GM21515 (cell line): Measurements from ENCODE around the gene ALDH3A1.
"Not testable (repeated sequence)": the region's sequence is repeated elsewhere in the genome, so short reads cannot be mapped to it uniquely, and the experiment has no call there.

Experiments
- ATAC-seq: cut with Tn5 transposase; IDR thresholded peaks from one replicate; pipeline ENCODE4 v1.9.1; 2021; ENCODE audit not compliant: unreplicated experiment

The ALDH3A1 gene

GRCh38 chr17:19747829-19748806, at the start of gene ALDH3A1:
Gene ALDH3A1, minus strand, starts transcription at chr17:19748298. Its CDS starts 3,169 bp downstream, at chr17:19745129.
- ATAC-seq: no peak

- no peak for ATAC-seq
Measured at GRCh38 chr17:19796457-19796856, 48.4 kb upstream of the ALDH3A1 start.

- no peak for ATAC-seq
Measured at GRCh38 chr17:19791918-19792550, 43.9 kb upstream of the ALDH3A1 start.

GRCh38 chr17:19787733-19788357, 39.7 kb upstream of the ALDH3A1 start:
- no peak for ATAC-seq

GRCh38 chr17:19785854-19786253, 37.8 kb upstream of the ALDH3A1 start:
- ATAC-seq: no peak

GRCh38 chr17:19781488-19782458, 33.7 kb upstream of the ALDH3A1 start:
- ATAC-seq: no peak

GRCh38 chr17:19780846-19781245, 32.7 kb upstream of the ALDH3A1 start:
- ATAC-seq: no peak

- ATAC-seq: no peak
Measured at GRCh38 chr17:19773534-19773933, 25.4 kb upstream of the ALDH3A1 start.

- no peak for ATAC-seq
Measured at GRCh38 chr17:19771971-19772630, 24.0 kb upstream of the ALDH3A1 start.

- ATAC-seq: no peak
Measured at GRCh38 chr17:19770985-19771735, 23.1 kb upstream of the ALDH3A1 start.

- ATAC-seq: no peak
Measured at GRCh38 chr17:19769946-19770652, 22.0 kb upstream of the ALDH3A1 start.

GRCh38 chr17:19768046-19768782, 20.1 kb upstream of the ALDH3A1 start:
- no peak for ATAC-seq

GRCh38 chr17:19766421-19767270, 18.5 kb upstream of the ALDH3A1 start:
- peak; percentile 57 for ATAC-seq

- no peak for ATAC-seq
Measured at GRCh38 chr17:19766016-19766415, 17.9 kb upstream of the ALDH3A1 start.

- not testable (repeated sequence) for ATAC-seq
Measured at GRCh38 chr17:19763991-19764390, 15.9 kb upstream of the ALDH3A1 start.

- ATAC-seq: no peak
Measured at GRCh38 chr17:19763416-19763815, 15.3 kb upstream of the ALDH3A1 start.

- ATAC-seq: no peak
Measured at GRCh38 chr17:19762515-19762961, 14.4 kb upstream of the ALDH3A1 start.
